ENCODE data around the gene RAB1B. TPM values are rescaled to one million over a fixed set of nuclear protein-coding genes. Genes with fewer than 3 reads are reported as not detected.

The RAB1B gene
- total and polyA plus RNA-seq, 2 donors (not counting 1 experiment from before 2014, with no cell fraction given) = 77.1 to 77.8 TPM

DNA sequence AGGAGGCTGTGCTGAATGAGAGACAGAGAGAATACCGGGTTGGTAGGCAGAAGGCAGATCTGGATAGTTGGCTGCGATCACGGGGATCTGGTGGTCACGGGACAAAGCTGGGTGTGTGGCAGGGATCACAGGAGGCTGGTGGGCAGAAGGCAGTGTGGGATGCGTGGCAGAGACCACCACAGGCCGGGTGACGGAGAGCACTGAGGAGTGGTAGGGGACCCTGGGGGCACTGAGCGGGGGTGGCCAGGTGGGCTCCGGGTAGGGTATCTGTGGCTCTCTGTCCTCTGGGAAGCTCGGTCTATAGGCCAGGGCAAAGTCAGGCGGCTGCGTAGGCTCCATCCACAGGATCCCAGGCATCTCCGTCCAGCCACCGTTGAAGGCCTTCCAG is 47.1 kb downstream of the RAB1B start:
- DNase-seq (no peak), ATAC-seq (ENCODE audit: low read depth) (no peak)
- Histone ChIP-seq H4K20me1 (ENCODE audit: control insufficient read depth, insufficient read depth, low read length, poor library complexity, severe bottlenecking) (no peaks in the 10 kb centered on the region), H3K36me3 (replicated peaks in 1 of 2; ENCODE audit: control extremely low read depth in 1 of 2, control insufficient read depth in 1 of 2, extremely low read depth in 1 of 2, insufficient read depth in 2 of 2, low read length in 1 of 2) (no peaks in the 10 kb centered on the region), H3K9ac (ENCODE audit: low read length) (no peak overlapping the region), H3K4me1 (ENCODE audit: control insufficient read depth in 2 of 2, insufficient read depth in 2 of 2, low read length in 2 of 2) (peaks cover 35 to 46% of the 10 kb centered on the region in 2 donors), H3K27ac (ENCODE audit: low read length in 2 of 2) (no peak overlapping the region), H3K4me3 (ENCODE audit: control extremely low read depth in 1 of 5, extremely low read depth in 1 of 5, insufficient read depth in 1 of 5, low read depth in 2 of 5, low read length in 4 of 5) (no peak overlapping the region), H3K79me2 (ENCODE audit: control insufficient read depth, insufficient read depth, low read length) (no peaks in the 10 kb centered on the region), H3K4me2 (replicated peaks; ENCODE audit: low read depth, low read length, poor library complexity, severe bottlenecking) (no peak overlapping the region), H3K9me3 (ENCODE audit: control extremely low read depth in 1 of 3, control insufficient read depth in 2 of 3, insufficient read depth in 1 of 3, low read length in 2 of 3) (no peaks in the 10 kb centered on the region), H3K27me3 (replicated peaks in 1 of 4; ENCODE audit: control extremely low read depth in 1 of 4, control insufficient read depth in 3 of 4, insufficient read depth in 4 of 4, low read length in 3 of 4) (no peaks in the 10 kb centered on the region), H2AFZ (ENCODE audit: insufficient read depth, low read depth, low read length, poor library complexity, severe bottlenecking) (no peak overlapping the region)
- WGBS (ENCODE audit: insufficient coverage) = 95% methylated on average over 14 of the region's 14 CpGs
- POLR2A ChIA-PET = no interaction called here
- intact Hi-C loops (cut with micrococcal nuclease) = no loop called here
- H3K4me1 Mint-ChIP-seq = peaks cover 53% of the 10 kb centered on the region
- H3K4me3 Mint-ChIP-seq = peak overlapping the region; percentile 54
- no peaks in the 10 kb centered on the region for H3K9me3 Mint-ChIP-seq (ENCODE audit: insufficient read depth)
- no peaks in the 10 kb centered on the region for H3K27me3 Mint-ChIP-seq
- CTCF ChIA-PET = no interaction called here
- H3K27ac Mint-ChIP-seq = peak overlapping the region; percentile 75
- TF ChIP-seq EZH2 (IDR thresholded peaks at IDR 0.05; ENCODE audit: borderline replicate concordance, insufficient read depth, low read depth, low read length, poor library complexity, severe bottlenecking) (no peak), CTCF (IDR thresholded peaks at IDR 0.05) (no peak)

DNA sequence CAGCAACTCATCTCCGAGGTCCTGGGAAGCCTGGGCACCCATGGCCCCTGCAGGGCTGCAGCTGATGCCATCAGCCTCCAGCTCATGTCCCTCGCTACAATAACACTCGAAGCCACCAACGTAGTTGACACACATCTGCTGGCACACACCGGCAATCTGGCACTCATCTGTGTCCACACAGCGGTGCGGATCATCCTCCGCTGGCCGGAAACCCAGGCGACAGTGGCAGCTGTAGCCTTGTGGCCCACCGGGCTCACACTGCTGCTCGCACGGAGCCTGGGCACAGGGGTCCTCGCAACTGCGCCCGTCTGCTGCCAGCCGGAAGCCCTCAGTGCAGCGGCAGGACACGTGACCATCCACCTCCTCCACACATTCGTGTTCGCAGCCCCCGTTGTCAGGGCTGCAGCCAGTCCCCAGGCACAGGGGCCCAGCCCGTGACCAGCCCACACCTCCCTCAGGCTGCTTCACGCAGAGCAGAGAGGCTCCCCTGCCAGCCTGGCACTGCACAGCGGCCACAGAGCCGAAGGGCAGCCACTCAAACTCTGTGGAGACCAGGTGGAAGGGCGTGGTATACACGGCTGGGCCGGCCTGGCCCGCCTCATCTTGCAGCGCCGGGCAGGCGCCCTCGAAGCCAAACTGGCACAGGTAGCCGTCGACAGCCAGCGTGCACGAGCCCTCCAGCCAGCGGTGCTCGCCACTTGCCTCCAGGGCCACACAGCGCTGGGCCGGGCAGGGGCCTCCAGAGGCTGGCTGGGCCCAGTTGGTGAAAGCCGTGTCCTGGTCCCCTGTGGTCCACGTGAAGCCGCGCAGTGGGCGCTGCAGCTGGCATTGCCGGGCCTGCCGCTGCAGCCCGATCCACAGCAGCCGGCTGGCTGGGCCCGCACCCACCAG is 47.7 kb downstream of the RAB1B start:
- Histone ChIP-seq H3K4me2 (replicated peaks; ENCODE audit: low read depth, low read length, poor library complexity, severe bottlenecking) (peak overlapping the region; percentile 77), H3K4me1 (ENCODE audit: control insufficient read depth in 2 of 2, insufficient read depth in 2 of 2, low read length in 2 of 2) (peaks cover 35 to 46% of the 10 kb centered on the region in 2 donors), H3K27me3 (replicated peaks in 1 of 4; ENCODE audit: control extremely low read depth in 1 of 4, control insufficient read depth in 3 of 4, insufficient read depth in 4 of 4, low read length in 3 of 4) (no peaks in the 10 kb centered on the region), H3K9me3 (ENCODE audit: control extremely low read depth in 1 of 3, control insufficient read depth in 2 of 3, insufficient read depth in 1 of 3, low read length in 2 of 3) (no peaks in the 10 kb centered on the region), H4K20me1 (ENCODE audit: control insufficient read depth, insufficient read depth, low read length, poor library complexity, severe bottlenecking) (no peaks in the 10 kb centered on the region), H2AFZ (ENCODE audit: insufficient read depth, low read depth, low read length, poor library complexity, severe bottlenecking) (peak overlapping the region; percentile 50), H3K27ac (ENCODE audit: low read length in 2 of 2) (no peak overlapping the region), H3K79me2 (ENCODE audit: control insufficient read depth, insufficient read depth, low read length) (no peaks in the 10 kb centered on the region), H3K4me3 (ENCODE audit: control extremely low read depth in 1 of 5, extremely low read depth in 1 of 5, insufficient read depth in 1 of 5, low read depth in 2 of 5, low read length in 4 of 5) (no peak overlapping the region), H3K9ac (ENCODE audit: low read length) (no peak overlapping the region), H3K36me3 (replicated peaks in 1 of 2; ENCODE audit: control extremely low read depth in 1 of 2, control insufficient read depth in 1 of 2, extremely low read depth in 1 of 2, insufficient read depth in 2 of 2, low read length in 1 of 2) (no peaks in the 10 kb centered on the region)
- WGBS (ENCODE audit: insufficient coverage) = 92% methylated on average over 52 of the region's 52 CpGs
- no peak for DNase-seq
- Mint-ChIP-seq H3K27me3 (no peaks in the 10 kb centered on the region), H3K27ac (peak overlapping the region; percentile 75), H3K9me3 (ENCODE audit: insufficient read depth) (no peaks in the 10 kb centered on the region), H3K4me1 (peaks cover 53% of the 10 kb centered on the region), H3K4me3 (peak overlapping the region; percentile 54)
- intact Hi-C loops (cut with micrococcal nuclease) = no loop called here
- CTCF ChIA-PET = interaction anchor here (2.0 kb wide), 1 partner anchor 28 kb away, joined by 6 read pairs; no protein-coding TSS in a partner anchor
- ATAC-seq (ENCODE audit: low read depth) = no peak
- POLR2A ChIA-PET = interaction anchor here (0.6 to 0.8 kb wide), 5 partner anchors 29 to 441 kb away, joined by 3 to 7 read pairs (median 4); no protein-coding TSS in a partner anchor
- TF ChIP-seq CTCF (IDR thresholded peaks at IDR 0.05) (no peak), EZH2 (IDR thresholded peaks at IDR 0.05; ENCODE audit: borderline replicate concordance, insufficient read depth, low read depth, low read length, poor library complexity, severe bottlenecking) (no peak)

All from B cell (primary cell).